Lower leg skin (tissue), 4 donors: ENCODE data around the gene KAZN. TPM values are rescaled to one million over a fixed set of nuclear protein-coding genes. Genes with fewer than 3 reads are reported as not detected.

Experiments used
- DNase-seq, 2 donors: peaks; one replicate each; pipeline ENCODE4 v3.0.0-alpha.2; 2019; ENCODE audit warnings: low spot score in 2 of 2
- H3K4me3 ChIP-seq: fragments of 200-600 bp; sonication (generic); 2 replicates; pipeline ENCODE4 v1.5.1; 2017; ENCODE audit warnings: mild to moderate bottlenecking, low read depth; ENCODE audit not compliant: poor library complexity, severe bottlenecking
- CTCF ChIP-seq, 3 donors: fragments of 450-650 bp; IDR thresholded peaks; one replicate each; pipeline ENCODE4 v1.5.1; 2016; ENCODE audit warnings: antibody characterized with exemption in 3 of 3, mild to moderate bottlenecking in 3 of 3, moderate library complexity in 2 of 3
- POLR2A ChIP-seq, 2 donors: fragments of 450-650 bp; IDR thresholded peaks; one replicate each; pipeline ENCODE4 v1.6.1; 2016 to 2017; ENCODE audit warnings: antibody characterized with exemption in 2 of 2, mild to moderate bottlenecking in 1 of 2, moderate library complexity in 1 of 2
- WGBS, 2 donors: methylation state at CpG; one replicate each; pipeline ENCODE4 v1.1.5; 2018; 5-methylcytosine and 5-hydroxymethylcytosine counted together
- intact Hi-C: fragments of 100-400 bp; cut with DNase I; formaldehyde crosslinking; loops from one replicate; pipeline ENCODE4 v1.15.0; 2023; ENCODE audit warnings: low total_unique reads
- total RNA-seq, 4 donors: library from RNA; depleted of rRNA; stranded (reverse); fragments of >200 nt; gene quantifications; one replicate each; pipeline ENCODE4 v1.1.0, GENCODE V29; 2016

The KAZN gene
- total RNA-seq, 4 donors from 2014 or later = 21.4 to 36.0 (median 28.4) TPM

- no peak for DNase-seq
- 54 to 89% methylated on average over 4 of the region's 4 CpGs for WGBS, 2 donors
- H3K4me3 ChIP-seq = no peak overlapping the region
- TF ChIP-seq POLR2A (IDR thresholded peaks at IDR 0.05) (no peak), CTCF (IDR thresholded peaks at IDR 0.05) (no peak)
- intact Hi-C loops = no loop called here
Observed at GRCh38 chr1:15107911-15108310, 509.4 kb downstream of the KAZN start.

GRCh38 chr1:15110128-15110866 lies 511.8 kb downstream of the KAZN start:
- no peak overlapping the region for H3K4me3 ChIP-seq
- 85 to 89% methylated on average over 9 of the region's 9 CpGs for WGBS, 2 donors
- intact Hi-C loops = no loop called here
- TF ChIP-seq POLR2A (IDR thresholded peaks at IDR 0.05) = no peak
- TF ChIP-seq CTCF (IDR thresholded peaks at IDR 0.05) = no peak
- DNase-seq = no peak

GRCh38 chr1:15110867-15111230 lies 512.4 kb downstream of the KAZN start:
- DNase-seq = no peak
- TF ChIP-seq CTCF (IDR thresholded peaks at IDR 0.05) (no peak), POLR2A (IDR thresholded peaks at IDR 0.05) (no peak)
- H3K4me3 ChIP-seq = no peak overlapping the region
- intact Hi-C loops = no loop called here
- WGBS, 2 donors = 89 to 94% methylated on average over 2 of the region's 2 CpGs

- no peak overlapping the region for H3K4me3 ChIP-seq
- DNase-seq = no peak
- intact Hi-C loops = no loop called here
- WGBS, 2 donors = 86 to 87% methylated on average over 5 of the region's 5 CpGs
- TF ChIP-seq CTCF (IDR thresholded peaks at IDR 0.05) (no peak), POLR2A (IDR thresholded peaks at IDR 0.05) (no peak)
Observed at GRCh38 chr1:15113146-15113545, 514.7 kb downstream of the KAZN start.

GRCh38 chr1:15114884-15115283 lies 516.4 kb downstream of the KAZN start:
- 93 to 94% methylated on average over 6 to 13 of the region's 13 CpGs for WGBS, 2 donors
- no peak for TF ChIP-seq POLR2A (IDR thresholded peaks at IDR 0.05)
- TF ChIP-seq CTCF (IDR thresholded peaks at IDR 0.05) = no peak
- H3K4me3 ChIP-seq = no peak overlapping the region
- no peak for DNase-seq
- intact Hi-C loops = no loop called here
